ENCODE data around the gene PDE3A. TPM values are rescaled to one million over a fixed set of nuclear protein-coding genes. Genes with fewer than 3 reads are reported as not detected.

PDE3A gene
- total RNA-seq, 4 donors from 2014 or later, result 7.7 to 75.8 (median 18.7) TPM

DNA sequence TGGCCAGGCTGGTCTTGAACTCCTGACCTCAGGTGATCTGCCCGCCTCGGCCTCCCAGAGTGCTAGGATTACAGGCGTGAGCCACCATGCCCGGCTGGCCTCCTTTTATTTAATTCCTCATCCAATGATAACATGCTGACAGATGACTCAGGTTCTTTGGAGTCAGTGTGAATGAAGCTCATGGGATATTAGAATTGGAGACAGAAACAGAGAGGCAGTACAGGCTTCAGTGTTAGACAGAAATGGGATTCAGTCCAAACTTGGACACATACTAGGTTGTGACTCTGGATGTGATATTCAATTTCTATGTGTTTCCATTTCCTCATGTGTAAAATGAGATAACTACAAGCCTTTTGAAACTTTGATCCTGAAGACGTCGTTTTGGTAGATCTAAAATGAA is 47.3 kb downstream of the PDE3A start:
- no peaks in the 10 kb centered on the region for H3K36me3 ChIP-seq
- no peak overlapping the region for H3K4me3 ChIP-seq
- intact Hi-C loops (cut with DNase I; ENCODE audit: low total_unique reads), result no loop called here
- H3K4me1 ChIP-seq, result no peaks in the 10 kb centered on the region
- TF ChIP-seq, protein P1, sequence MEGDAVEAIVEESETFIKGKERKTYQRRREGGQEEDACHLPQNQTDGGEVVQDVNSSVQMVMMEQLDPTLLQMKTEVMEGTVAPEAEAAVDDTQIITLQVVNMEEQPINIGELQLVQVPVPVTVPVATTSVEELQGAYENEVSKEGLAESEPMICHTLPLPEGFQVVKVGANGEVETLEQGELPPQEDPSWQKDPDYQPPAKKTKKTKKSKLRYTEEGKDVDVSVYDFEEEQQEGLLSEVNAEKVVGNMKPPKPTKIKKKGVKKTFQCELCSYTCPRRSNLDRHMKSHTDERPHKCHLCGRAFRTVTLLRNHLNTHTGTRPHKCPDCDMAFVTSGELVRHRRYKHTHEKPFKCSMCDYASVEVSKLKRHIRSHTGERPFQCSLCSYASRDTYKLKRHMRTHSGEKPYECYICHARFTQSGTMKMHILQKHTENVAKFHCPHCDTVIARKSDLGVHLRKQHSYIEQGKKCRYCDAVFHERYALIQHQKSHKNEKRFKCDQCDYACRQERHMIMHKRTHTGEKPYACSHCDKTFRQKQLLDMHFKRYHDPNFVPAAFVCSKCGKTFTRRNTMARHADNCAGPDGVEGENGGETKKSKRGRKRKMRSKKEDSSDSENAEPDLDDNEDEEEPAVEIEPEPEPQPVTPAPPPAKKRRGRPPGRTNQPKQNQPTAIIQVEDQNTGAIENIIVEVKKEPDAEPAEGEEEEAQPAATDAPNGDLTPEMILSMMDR (IDR thresholded peaks at IDR 0.05), result no peak
- TF ChIP-seq POLR2A (IDR thresholded peaks at IDR 0.05), result no peak
- H3K27ac ChIP-seq, result no peak overlapping the region
- no peaks in the 10 kb centered on the region for H3K27me3 ChIP-seq
- no peak for DNase-seq
- no peaks in the 10 kb centered on the region for H3K9me3 ChIP-seq

GRCh38 chr12:20420557-20420956 is 52.2 kb downstream of the PDE3A start:
- no peaks in the 10 kb centered on the region for H3K27me3 ChIP-seq
- DNase-seq, result no peak
- H3K36me3 ChIP-seq, result no peaks in the 10 kb centered on the region
- TF ChIP-seq, protein P1 (IDR thresholded peaks at IDR 0.05), result no peak
- TF ChIP-seq POLR2A (IDR thresholded peaks at IDR 0.05), result no peak
- no peak overlapping the region for H3K4me3 ChIP-seq
- H3K4me1 ChIP-seq, result no peaks in the 10 kb centered on the region
- H3K9me3 ChIP-seq, result no peaks in the 10 kb centered on the region
- H3K27ac ChIP-seq, result no peak overlapping the region
- intact Hi-C loops (cut with DNase I; ENCODE audit: low total_unique reads), result no loop called here

GRCh38 chr12:20421421-20421820 is 53.1 kb downstream of the PDE3A start:
- H3K36me3 ChIP-seq, result no peaks in the 10 kb centered on the region
- TF ChIP-seq POLR2A (IDR thresholded peaks at IDR 0.05), result no peak
- TF ChIP-seq, protein P1 (IDR thresholded peaks at IDR 0.05), result no peak
- no peak overlapping the region for H3K27ac ChIP-seq
- intact Hi-C loops (cut with DNase I; ENCODE audit: low total_unique reads), result no loop called here
- H3K27me3 ChIP-seq, result no peaks in the 10 kb centered on the region
- no peaks in the 10 kb centered on the region for H3K9me3 ChIP-seq
- H3K4me1 ChIP-seq, result no peaks in the 10 kb centered on the region
- H3K4me3 ChIP-seq, result no peak overlapping the region
- DNase-seq, result no peak

GRCh38 chr12:20423557-20423956 is 55.2 kb downstream of the PDE3A start:
- no peak overlapping the region for H3K4me3 ChIP-seq
- intact Hi-C loops (cut with DNase I; ENCODE audit: low total_unique reads), result no loop called here
- H3K9me3 ChIP-seq, result no peaks in the 10 kb centered on the region
- TF ChIP-seq, protein P1 (IDR thresholded peaks at IDR 0.05), result no peak
- TF ChIP-seq POLR2A (IDR thresholded peaks at IDR 0.05), result no peak
- H3K4me1 ChIP-seq, result no peaks in the 10 kb centered on the region
- DNase-seq, result no peak
- no peak overlapping the region for H3K27ac ChIP-seq
- H3K36me3 ChIP-seq, result no peaks in the 10 kb centered on the region
- H3K27me3 ChIP-seq, result no peaks in the 10 kb centered on the region

DNA sequence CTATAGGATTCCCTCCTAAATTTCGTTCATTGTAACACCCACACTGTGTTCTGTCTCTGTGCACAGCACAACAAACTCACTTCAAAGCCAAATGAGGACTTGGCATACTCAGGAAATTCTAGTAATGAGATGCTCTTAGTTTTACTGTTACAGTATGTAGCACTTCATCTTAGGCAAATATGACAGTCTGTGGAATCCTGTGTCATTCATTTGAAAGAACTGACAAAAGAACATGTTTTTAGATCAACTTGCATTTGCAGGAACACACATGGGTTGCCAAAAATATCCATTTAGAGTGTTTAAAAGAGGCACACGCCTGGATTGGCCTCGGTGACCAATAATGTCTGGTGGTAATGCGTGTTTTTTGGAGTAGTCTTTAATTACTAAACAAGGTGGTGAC is 56.5 kb downstream of the PDE3A start:
- no peak overlapping the region for H3K4me3 ChIP-seq
- no peaks in the 10 kb centered on the region for H3K9me3 ChIP-seq
- no peaks in the 10 kb centered on the region for H3K36me3 ChIP-seq
- no peak for DNase-seq
- intact Hi-C loops (cut with DNase I; ENCODE audit: low total_unique reads), result no loop called here
- TF ChIP-seq, protein P1 (IDR thresholded peaks at IDR 0.05), result no peak
- no peak for TF ChIP-seq POLR2A (IDR thresholded peaks at IDR 0.05)
- no peaks in the 10 kb centered on the region for H3K27me3 ChIP-seq
- no peaks in the 10 kb centered on the region for H3K4me1 ChIP-seq
- no peak overlapping the region for H3K27ac ChIP-seq
